Activated CD8-positive, alpha-beta memory T cell treated with anti-CD3 and anti-CD28 coated beads, Interleukin-2, amount 50 U/mL, for 24 hours (primary cell): Measurements from ENCODE around the gene NUDT7.

ENCODE experiments used
- DNase-seq: peaks from one replicate; pipeline ENCODE4 v3.0.0-alpha.2; 2020; ENCODE audit errors: extremely low read depth

Gene NUDT7

DNA sequence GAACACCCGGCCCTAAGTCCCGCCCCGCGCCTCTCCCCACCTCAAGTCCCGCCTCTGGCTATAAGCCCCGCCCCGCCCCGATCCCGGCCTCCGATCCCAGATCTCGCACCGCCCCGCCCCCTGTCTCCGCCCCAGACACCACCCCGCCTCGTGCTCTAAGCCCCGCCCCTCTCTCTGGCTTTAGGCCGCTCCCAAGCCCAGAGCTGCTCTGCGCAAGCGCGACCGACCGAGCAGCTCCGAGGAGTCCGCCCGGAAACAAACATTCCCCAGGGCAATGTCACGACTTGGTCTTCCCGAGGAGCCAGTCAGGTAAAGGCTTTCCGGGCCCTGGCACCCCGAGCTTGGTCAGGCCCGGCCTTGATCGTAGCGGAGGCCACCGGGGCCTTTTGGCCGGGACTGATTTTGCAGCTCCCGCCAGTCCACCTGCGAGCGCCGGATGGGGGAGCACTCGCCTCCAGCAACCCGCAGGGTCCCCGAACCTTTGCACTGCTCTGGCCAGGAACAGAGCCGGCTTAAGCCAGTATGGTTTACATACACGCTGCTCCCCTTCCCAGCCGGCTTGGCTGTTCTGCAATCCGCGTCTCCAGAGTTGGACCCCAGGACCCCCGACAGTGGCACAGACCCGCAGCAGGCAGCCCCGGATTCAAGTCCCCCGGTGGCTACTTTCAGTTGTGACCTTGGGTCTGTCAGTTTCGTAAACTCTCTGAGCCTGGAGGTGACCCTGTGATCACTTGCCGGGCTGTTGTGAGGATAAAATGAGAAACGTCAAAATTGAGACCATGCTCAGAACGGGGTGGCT, at the start of gene NUDT7:
Gene NUDT7, plus strand, starts transcription at position 206 of the 799 bp plus-strand sequence. Its CDS starts 69 bp downstream, at position 275.
- peak; percentile 91 for DNase-seq

DNA sequence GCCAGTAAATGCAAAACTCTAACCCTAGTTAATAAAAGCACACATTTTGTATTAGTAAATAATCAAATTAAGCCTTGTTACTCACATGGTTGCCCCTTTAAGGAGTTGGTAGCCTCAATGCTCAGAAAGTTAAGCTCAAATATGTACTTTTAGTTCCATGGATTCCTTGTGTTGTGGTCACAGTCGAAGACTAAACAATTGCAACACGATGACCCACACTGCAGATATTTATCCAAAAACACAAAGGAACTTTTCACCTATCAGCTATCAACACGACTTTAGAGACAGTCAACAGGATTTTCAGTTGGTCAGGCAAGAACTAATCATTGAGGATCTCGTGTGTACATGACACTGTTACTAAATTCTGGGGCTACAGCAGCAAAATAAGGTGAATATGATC, 47.4 kb upstream of the NUDT7 start:
- DNase-seq: no peak

DNA sequence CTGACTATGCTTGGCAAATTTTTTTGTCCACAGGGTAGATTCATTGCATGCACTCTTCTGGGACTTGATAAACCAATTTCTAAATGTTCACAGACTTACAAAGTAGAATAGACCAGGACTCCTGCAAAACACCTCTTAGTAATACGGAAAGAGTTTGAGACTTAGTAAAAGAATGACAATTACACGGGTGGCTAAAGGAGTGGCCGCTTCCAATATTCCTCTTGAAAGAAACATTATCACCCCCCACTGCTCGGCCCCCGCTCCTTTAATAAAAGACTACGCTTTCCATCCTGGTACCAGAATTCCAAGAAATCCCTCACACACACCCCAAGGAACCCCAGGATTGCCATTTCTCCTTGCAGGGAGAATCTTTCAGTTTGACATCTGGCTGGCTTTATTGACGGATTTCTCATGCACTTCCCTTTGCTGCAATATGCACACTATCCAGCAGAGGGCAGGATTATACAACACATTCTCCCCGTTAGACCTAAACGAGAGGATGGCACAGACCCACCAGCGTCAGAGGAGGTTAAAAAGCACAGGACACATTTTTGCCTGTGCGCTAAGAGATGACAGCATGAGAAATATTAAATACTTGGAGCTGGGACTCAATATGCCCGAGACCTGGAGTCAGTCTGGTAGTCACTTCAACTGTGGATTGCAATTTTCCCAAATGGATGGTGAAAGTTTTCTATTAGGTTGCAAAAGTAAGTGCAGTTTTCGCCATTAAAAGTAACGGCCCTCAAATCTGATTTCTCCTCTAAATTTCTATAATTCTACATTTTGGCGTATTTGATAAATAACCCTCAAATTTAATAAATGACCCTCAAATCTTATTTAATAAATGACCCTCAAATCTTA, 46.6 kb upstream of the NUDT7 start:
- DNase-seq: peak; percentile 6

DNA sequence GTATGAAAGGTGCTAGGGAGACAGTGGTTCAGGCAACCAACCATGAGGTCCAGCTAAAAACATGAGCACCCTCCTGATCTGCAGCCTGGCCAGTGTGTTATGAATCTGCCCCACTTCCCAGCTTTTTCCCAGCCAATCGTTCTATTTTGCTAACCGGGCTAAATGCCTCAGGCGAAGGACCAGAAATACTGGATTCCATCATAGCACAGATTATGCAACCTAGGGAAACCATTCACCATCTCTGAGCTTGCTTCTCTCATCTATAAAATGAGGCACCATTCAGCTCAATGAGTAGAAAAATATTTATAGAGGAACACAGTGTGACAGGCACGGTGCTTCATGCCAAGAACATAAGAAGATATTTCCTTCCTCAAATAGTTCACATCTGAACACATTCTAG, 45.2 kb upstream of the NUDT7 start:
- DNase-seq: no peak

DNA sequence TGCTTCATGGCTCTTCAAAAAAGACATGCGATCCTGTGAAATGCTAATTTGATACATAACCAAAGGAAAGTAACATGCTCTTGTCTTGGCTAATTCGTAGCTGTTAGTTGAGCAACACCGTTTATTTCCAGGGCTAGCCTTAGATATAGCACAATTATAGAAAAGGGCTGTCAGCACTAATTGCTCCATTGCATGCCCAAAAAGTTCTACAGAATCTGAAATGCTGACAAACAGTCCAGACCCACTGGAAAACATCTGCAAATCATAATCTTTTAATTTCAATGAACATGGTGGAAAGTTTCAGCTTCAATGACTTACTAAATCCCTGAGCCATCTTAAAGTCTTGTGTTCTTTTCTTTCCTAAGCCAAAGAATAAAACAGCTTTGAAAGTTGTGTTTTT, 42.9 kb upstream of the NUDT7 start:
- DNase-seq: no peak

DNA sequence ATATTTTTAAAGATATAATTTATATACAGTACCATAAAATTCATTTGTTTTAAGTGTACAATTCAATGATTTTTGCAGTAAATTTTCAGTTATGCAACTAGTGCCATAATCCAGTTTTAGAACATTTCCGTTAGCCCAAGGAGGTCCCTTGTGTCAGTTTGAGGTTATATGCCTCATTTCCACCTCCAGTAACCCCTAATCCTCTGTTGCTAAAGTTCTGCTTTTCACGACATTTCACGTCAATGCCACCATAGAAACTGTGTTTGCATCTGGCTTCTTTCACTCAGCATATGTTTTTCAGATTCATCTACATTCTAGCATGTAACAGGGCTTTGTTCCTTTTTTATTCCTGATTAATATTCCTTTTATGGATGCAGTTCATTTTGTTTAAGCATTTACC, 42.4 kb upstream of the NUDT7 start:
- DNase-seq: no peak

DNA sequence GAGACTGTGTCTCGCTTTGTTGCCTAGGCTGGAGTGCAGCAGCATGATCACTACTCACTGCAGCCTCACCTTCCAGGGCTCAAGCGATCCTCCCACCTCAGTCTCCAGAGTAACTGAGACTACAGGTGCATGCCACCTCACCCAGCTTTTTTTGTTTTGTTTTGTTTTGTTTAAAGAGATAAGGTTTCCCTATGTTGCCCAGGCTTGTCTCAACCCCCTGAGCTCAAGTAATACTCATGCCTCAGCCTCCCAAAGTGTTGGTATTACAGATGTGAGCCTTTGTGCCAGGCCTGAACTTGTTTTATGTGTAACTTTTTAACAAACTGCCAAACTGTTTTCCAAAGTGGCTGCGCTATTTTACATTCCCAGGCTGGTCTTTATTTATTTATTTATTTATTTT, 41.8 kb upstream of the NUDT7 start:
- no peak for DNase-seq

DNA sequence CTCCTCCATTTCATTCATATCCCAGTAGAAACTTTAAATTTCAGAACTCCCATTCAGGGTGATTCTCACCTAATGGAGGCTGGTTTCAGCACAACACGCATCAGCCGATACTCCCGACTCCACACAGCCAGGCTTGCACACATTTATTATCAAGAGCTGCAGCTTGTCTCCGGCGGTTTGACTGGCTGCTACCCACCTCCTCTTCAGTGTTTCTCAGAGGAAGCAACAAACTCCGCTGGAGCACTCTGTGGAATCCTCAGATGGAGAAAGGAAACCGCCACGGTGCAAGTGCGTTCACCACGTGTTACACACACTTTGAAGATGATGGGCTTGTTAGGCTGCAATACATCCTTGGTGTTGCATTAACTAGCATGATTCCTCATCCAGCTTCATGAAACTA, 39.7 kb upstream of the NUDT7 start:
- DNase-seq: no peak

DNA sequence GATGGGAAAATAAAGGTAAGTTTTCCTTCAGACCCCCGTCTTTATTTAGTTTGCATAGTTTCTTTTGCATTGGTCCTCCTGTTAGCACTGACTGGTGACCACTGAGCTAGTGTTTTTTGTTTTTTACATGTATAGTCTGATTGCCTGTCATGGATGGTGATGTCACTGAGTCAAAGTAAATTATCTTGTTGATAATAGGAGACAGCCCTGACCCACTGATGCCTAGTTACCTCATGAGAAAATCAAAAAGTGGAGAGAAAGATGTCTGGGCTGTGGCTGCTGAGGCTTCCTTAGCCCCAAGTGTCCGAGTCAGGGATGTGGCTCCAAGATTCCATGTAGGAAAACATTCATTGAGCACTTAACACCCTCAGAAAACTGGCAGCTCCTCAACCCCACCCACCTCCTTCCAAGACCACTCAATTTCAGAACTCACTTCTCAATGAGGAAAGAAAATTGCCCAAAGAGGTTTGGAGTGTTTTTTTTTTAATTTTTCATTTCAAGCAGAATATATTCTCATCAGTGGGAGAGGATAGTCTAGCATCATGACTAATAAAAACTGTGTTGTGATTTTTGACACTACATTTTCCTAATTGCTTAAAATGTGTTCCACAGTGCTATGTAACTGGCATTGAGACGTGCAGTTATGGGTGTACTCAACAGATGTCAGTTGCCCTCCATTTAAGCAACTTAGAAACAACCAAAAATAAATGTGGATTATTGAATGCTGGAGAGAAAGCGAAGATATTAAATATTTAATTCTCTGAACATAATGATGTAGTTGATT, 38.7 kb upstream of the NUDT7 start:
- DNase-seq: no peak

DNA sequence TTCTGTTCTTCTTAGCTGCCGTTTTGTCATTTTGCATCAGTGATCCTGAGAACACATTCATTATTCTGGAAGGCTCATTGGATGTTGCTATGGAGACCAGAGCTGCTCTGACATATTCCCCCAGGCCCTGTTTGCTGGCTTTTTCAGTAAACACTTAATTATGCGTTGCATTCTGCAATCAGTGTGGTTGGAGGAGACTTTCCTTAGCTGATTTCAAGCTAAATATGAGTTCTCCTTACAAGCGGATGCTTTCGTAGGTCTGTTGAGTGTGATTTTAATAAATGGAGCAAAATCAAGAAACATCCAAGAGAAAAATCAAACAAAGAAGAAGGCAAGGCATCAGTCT, 38.2 kb upstream of the NUDT7 start:
- DNase-seq: no peak

DNA sequence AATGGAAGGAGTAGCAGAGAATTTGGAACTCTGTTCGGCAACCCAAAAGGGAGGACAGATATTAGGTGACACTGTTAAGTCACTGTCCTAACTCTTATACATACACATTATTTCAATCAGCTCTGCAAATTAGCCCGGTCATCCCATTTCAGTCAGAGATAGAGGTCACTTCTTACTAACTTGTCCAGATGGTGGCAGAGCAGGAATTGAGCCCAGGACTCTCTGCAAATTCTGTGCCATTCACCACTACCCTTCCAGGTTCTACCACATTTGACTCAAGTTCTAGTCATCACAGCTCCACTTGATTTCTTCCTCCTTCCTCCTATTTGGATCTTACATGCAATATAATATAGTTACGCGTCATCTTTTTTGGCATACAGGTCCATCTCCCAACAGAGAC, 35.9 kb upstream of the NUDT7 start:
- DNase-seq: no peak

DNA sequence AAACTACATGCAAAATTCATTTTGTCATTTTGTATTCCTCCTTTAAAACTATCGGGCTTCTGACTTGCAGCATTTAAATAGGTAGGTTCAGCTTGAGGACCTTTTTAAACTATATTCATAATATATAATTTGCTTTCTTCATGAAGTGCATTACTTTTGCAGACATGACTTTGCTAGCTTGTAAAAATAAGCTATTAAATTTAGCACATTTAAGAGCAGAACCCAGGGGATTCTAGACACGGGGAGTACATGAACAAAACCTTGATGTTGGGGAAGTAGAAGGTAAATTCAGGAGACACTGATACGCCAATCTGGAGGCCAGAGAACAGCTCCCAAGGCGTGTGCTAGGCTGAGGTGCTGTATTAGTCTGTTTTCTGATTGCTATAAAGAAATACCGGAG, 32.3 kb upstream of the NUDT7 start:
- no peak for DNase-seq

DNA sequence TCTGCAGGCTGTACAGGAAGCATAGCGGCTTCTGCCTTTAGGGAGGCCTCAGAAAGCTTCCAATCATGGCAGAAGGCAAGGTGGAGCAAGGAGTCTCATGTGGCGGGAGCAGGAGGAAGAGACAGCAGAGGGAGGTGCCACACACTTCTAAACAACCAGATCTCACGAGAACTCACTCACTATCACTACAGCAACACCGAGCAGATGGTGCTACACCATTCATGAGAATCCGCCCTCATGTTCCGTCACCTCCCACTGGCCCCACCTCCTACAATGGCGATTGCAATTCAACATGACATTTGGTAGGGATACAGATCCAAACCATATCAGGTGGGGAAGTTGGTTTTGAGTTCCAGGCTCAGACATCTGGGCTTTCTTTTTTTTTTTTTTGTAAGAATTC, 31.9 kb upstream of the NUDT7 start:
- DNase-seq: no peak

DNA sequence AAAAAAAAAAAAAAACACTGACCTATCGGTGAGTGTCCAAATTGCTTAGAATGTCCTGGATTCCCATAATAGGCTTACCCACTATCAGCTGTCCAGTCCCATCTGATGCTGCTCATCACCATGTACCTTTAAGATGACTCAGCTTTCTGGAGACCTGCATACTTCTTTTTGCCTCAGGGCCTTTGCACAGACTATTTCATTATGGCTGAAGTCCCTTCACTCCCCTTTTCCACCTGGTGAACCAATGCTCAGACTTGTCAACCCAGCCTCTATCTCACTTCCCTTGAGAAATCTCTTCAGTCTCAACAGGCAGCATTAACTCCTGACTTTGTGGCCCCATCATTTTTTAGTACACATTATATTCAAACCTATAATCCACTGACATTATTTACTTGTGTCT, 29.7 kb upstream of the NUDT7 start:
- DNase-seq: no peak

DNA sequence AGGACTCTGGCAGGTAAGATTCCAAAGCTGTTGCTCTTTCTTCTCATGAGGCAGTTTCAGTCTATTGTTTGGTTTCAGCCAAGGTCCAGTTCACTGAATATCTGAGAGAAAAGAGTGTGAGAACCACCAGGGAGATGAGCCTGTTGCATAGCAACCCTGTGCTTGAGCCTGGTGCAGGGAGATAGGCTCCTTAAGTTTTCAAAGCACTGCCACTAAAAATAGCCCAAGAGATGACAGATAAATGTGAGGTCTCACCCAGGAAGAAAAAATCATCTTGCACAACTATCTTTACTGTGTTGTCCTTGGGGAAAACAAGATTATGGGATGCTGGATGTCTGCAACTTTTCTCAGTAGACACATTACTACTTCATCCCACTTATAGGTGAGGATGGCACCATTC, 26.2 kb upstream of the NUDT7 start:
- no peak for DNase-seq

DNA sequence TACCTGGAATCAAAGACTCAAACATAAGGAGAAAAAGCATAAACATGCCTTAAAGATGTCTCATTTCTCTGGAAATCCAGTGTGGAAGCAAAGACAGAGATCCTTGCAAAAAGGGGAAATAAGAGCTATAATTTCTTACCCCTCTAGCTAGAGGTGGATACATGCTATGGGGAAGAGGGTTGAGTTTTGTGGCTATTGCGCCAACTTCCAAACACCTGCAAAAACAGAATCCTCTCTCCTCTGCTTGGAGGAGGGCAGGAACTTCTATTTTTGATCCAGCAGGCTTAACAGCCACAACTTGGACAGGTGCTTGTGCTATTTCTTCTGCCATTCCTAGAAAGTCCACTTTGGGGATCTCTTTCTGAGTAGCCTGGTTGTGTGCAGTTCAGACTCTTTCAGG, 21.5 kb upstream of the NUDT7 start:
- no peak for DNase-seq

DNA sequence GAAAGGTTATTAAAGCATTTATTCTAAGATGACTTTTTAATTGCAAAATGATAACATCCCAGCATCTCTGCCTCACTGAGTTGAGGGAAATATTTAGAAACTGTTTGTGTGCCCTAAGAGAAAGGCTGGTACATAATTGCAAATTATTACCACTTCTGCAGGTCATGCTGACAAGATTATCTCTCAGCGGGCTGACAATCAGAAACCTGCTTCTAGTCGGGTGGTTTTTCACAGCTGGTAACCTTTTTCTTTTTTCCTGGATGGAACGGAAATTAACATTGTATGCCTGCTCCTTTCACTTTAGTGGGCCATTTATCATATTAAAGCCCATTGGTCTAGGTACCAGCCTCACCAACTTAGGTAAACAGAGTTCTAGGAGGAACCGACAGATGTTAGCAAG, 17.0 kb upstream of the NUDT7 start:
- no peak for DNase-seq

DNA sequence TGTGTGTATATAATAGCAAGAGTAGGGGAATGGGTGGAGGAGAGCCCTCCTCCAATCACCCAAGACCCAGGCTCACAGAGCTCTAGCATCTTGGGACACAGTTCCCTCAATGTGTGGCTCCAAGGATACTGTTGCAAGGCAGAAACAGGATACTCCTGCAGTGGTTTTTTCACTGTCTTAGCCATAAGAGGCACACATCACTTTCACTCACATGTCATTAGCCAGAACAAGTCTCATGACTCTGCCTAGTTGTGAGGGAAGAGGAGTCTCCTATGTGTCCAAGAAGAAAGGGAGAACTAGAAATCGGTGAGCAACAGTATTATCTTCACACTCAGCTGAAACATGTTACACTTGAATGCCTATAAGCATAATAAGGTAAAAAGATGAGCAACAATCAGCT, 11.1 kb upstream of the NUDT7 start:
- no peak for DNase-seq

DNA sequence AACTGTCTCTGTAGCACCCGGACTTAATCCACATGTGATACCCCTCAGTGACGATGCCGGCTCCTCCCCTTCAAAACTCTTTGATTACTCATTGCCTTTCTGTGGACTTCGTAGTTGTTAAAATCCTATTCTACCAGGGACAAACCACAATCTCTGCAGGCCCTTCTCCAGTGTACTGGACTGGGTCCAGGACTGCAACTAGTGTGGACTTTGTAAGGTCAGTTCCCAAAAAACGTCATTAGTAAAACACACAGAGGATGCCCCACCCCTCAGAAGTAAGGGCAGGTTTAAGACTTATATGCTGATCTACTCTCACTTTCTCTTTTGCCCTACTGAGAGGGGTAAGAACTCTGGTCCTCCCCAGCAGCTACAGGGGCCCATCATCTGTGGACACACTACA, 10.5 kb upstream of the NUDT7 start:
- no peak for DNase-seq

DNA sequence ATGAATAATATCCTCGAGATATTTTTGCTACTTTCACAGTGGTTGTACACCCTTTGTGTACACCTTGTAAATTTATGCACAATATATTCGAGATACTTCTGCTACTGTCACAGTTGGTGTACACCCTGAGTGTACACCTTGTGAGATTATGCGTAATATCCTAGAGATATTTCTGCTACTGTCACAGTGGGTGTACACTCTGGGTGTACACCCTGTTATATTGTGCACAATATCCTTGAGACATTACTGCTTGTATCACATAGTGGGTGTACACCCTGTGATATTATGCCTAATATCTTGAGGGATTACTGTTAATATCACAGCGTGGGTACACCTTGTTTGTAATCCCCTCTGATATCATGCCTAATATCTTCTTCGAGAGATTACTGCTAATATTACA, 7.2 kb upstream of the NUDT7 start:
- DNase-seq: no peak

DNA sequence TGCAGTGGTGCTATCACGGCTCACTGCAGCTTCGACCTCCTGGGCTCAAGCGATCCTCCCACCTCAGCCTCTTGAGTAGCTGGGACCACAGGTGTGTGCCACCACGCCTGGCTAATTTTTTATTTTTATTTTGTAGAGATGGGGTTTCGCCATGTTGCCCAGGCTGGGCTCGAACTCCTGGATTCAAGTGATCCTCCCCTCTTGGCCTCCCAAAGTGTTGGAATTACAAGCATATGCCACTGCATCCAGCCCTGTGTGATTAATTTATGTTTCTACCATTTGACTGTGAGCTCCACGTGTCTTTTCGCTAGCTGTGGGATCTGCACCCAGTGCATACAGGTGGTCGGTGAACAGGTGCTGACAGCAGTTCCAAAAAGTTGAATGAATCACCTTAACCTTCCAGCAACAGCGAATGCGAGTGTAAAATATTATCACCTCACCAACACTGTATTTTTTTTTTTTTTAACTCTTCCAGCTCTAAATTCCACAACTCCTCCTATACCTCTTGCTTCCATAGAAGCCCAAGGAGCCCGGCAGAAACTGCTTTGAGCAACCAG, 484 bp upstream of the NUDT7 start:
- no peak for DNase-seq

DNA sequence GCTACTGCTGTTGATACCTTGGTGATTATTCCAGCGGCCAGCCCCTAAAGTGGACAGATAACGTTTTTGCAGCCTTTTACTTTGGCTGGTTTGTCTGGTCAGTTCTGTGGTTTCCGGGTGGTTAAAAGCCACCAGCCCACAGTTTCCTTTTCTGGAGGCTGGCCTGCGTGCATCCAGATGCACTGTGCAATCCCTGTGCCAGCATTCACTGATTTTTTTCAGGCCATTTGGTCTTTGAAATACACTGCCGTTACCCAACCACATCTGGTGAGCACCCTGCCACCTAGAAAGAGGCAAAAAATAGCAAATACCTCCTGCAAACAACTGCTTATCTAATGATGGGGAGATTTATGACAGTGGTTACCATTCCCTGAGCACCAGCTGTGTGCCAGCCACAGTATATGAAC, 797 bp downstream of the NUDT7 start:
- DNase-seq: no peak
